OCI-M2 (cell line): ENCODE data around the gene WIPF1.

ENCODE experiments used
- DNase-seq: peaks from one replicate; lab custom pipeline; 2025; ENCODE audit not compliant: unreplicated experiment; lab: John Stamatoyannopoulos, UW

The WIPF1 gene

DNA sequence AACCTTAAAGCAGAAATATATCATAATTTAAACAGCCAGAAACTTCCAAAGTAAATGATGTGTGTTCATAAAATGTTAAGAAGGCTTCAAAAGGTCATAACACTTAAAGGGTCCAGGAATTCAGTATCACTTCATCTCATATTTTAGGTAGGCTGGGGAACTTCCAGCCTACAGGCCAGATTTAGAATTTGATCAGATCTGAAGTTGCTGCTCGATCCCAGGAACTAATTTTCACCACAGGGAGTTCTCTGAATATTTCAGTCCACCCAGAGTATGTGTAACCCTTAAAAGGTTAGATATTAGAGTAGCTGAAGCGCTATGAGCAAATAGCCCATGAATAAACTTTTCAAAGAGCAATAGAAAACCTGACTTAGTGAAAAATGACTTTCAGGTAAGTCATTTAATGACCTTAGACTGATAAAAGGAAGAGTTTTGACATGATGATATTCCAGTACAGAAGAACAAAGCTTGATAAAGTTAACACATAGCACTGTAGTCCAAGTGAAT lies 1.7 kb downstream of the WIPF1 start:
- no peak for DNase-seq

DNA sequence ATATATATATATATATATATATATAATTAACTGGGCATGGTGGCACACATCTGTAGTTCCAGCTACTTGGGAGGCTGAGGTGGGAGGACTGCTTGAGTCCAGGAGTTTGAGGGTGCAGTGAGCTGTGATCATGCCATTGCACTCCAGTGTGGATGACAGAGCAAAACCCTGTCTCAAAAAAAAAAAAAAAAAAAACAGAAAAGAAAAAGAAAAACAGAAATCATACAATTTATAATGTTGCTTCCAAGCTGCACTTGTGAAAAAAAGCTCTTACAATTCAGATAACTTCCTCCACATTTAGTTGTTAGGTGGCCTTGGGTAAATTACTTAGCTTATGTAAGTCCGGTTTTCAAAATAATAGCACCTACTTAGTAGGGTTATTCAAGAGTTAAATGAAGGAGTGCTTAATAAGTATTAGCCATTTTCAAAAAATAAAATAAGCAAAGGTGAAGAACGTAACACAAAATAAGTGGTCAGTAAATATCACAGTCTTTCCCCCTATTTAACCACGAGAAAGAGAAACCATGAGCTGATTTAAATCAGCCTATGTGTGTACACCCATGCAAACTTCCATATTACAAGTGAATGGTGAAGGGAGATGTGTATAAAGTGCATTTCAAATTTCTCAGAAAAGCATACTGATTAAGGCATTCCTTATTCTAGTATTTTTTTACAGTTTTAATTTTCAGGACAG lies 2.3 kb downstream of the WIPF1 start:
- no peak for DNase-seq

DNA sequence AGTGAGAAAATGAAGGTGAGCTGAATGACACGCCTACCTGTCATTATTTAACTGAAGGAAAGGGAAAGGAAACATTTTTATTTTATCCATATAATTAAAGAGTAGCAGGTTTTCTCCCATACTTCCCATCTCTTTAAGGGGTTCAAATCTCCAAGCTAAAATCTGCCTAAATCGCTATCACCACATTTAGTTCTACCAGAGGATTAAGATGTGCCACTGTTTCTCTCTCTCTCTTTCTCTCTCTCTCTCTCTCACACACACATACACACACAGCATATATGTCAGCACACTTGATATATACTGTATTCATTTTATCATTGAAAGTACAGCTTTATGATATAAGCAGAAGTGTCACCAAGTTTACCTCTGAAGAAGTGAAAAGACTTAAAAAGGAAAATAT lies 3.1 kb downstream of the WIPF1 start:
- DNase-seq, result no peak

DNA sequence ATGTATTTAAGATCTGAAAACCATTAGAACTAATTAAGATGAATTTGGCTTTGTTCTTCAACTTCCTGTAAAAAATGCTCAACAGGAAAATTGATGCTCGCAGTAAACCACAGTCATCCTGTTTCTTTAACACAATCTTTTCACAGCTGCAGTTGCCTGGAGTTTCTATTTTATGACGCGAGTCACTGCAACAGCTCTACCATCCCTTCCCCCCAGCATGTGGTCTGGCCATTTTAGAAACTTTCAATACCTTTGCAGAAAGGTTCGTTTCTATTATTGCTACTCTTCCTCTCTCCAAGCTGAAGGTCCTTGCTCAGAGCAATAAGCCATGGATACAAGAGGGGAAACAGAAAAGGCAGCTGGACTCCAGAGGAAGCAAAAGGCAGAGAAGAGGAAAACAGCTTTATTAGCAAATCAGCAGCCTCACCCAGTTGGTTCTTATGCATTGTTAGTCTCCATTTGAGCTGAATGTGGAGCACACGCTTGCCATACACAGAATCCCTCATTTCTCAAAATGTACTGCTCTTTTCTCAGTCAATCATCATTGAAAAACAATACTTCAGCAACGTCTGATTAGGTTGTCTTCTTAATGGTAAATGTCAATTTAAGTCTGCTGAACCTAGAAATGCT lies 3.9 kb downstream of the WIPF1 start:
- no peak for DNase-seq

DNA sequence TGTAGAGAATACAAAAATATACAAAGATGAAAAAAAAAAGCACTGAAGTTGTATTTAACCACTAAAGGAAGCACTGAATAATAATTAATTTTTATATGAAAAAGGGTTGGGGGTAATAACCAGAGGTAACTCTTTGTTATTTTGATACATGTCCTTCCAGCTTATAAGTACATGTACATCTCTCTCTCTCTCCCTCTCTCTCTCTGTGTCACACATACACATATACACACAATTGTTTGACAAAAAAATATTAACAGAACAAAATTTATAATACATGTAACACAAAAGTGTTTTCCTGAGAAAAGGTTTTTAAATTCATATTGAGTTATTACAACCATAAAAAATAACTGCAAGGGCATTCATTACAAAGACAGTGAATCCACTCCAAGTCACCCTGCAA lies 4.6 kb downstream of the WIPF1 start:
- DNase-seq, result no peak

DNA sequence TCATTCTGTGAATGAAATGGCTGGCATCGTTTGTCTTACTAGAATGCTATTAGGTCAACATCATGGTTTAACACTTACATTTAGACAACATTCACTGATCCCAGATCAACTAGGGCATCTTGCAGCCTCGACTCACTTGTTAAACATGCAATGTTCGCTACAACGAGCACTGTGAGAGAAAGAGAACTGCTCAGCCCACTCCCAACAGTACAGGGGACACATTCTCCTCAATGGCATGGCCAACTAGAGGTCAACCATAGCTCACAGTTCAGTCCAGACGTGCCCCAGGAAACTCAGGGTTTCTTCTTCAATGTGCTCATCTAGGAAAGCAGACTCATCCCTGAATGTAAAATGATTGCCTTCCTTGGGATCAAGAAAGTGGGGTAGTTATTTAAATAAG lies 5.9 kb downstream of the WIPF1 start:
- no peak for DNase-seq

DNA sequence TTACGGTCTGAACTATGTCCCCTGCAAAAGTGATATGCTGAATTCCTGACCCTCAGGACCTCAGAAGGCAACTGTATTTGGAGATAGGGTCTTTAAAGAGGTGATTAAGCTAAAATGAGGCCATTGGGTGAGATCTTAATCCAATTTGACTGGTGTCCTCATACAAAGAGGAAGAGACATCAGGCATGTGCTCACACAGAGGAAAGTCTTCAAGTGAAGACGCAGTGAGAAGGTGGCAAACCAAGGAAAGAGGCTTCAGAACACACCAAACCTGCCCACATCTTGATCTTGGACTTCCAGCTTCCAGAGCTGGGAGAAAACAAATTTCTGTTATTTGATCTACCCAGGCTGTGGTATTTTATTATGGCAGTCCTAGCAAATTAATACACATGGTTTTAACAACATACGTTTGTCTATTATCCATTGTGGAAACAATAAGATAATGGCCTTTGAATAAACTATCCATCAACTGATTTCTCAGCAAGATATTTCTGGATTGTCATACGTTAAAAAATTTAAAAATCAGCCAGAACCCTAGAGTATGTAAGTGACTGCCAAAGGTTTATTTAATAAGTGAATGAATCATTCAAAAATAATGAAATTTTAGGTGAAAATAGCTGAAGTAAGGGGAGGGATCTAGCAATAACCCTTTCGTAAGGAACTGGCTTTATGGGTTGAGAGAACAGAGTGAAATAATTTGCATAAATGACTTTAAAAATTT lies 6.5 kb downstream of the WIPF1 start:
- DNase-seq, result no peak

DNA sequence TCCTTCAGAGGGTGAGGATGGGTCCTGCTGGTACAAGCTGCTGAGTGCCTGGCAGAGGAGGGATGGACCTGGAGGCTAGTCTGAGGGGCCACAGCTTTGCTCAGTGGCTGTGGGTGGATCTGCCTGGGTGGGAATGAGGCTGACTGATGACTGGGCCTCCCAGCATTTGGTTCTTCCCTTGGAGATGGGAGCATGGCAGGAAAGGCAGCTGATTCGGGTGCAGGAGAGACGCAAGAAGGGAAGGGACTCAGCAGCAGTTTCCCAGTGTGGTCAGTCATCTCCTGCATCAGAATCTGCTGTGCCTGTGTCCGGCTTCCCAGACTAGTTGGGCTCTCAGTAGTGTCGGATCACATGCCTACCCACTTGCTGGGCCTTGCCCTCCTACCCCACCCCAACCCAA lies 7.3 kb downstream of the WIPF1 start:
- DNase-seq, result no peak

DNA sequence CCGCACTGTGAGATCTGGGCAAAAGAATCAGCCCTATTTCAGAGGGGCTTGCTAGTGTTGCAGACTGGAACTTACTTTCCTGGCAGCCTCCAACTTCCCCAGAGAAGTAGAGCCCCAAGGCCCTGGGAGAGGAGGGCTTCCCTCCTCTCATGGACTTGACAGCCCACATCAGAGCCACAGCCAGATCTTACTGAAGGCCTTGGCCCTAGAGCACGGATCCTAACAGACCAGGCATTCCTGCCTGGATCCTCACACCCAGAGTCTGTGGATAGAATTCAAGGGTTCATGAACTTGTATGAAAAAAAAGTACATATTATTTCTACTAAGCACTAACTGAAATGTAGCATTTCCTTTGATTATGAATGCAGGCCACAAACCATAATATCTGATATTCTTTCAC lies 8.3 kb downstream of the WIPF1 start:
- DNase-seq, result no peak

DNA sequence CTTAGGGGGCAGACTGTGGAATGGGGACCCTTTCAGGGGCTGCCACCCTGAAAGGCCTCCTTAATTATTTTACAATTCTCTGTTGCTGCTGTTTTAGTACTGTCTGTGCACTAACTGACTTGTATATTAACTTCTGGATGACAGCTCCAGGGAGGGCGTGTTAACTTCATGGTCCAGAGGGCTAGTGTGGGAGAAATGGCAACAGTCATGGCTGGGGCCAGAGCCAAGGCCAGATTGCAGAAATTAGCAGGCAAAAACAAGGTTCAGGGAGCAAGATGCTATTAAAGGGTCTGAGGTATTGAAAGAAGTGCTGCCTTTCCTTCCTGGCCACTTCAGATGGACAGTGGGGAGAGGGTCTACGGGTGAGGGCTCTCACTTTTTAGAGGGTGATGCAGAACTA lies 9.1 kb downstream of the WIPF1 start:
- no peak for DNase-seq

DNA sequence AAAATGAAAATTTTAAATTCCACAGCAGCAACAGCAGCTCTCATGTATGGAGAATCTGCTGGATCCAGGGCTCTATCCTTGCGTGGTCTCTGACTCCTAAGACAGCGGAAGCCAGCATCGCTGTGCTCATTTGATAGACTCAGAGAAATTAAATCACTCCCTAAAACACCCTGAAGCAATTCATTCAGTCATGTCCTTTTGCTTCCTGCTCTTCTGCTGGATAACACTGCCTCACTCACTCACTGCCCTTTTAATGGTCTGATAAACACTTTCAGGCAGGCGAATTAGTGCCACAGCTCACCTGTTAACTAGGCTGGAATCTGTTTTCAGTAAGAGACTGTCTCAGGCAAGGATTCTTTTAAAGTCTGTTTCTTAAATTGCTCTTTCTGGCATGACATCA lies 10.0 kb downstream of the WIPF1 start:
- DNase-seq, result no peak

DNA sequence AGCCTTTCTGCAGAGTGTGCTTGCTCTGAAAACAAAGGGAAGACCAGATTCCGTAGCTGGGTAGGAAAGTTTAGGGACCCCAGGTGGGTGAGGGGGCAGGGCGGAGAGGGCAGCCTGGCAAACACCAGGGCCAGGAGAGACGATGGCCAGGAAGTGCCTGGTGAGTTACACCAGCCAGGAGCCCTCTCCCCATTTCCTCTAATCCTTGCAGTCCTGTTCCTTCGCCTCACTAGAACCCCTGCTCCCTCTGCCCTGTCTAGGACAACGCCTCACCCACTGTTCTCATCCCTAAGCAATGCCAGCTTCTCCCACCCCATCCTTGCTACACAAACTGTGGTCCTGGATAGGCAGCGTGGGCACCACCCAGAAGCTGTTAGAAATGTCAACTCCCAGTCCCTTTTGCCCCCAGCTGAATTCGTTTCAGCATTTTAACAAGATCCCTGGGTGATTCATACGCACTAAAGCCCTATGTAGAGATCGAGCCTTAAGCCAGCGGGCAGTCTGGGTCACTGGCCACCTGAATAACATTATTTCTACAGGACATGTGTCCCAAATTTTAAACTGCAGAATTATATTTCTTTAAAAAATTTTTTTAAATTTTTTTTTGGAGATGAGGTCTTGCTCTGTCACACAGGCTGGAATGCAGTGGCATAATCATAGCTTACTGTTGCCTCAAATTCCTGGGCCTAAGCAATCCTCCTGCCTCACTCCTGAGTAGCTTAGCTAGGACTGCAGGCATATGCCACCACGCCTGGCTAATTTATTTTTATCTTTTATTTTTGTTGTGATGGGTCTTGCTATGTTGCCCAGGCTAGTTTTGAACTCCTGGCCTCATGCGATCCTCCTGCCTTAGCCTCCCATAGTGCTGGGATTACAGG lies 10.9 kb downstream of the WIPF1 start:
- no peak for DNase-seq

DNA sequence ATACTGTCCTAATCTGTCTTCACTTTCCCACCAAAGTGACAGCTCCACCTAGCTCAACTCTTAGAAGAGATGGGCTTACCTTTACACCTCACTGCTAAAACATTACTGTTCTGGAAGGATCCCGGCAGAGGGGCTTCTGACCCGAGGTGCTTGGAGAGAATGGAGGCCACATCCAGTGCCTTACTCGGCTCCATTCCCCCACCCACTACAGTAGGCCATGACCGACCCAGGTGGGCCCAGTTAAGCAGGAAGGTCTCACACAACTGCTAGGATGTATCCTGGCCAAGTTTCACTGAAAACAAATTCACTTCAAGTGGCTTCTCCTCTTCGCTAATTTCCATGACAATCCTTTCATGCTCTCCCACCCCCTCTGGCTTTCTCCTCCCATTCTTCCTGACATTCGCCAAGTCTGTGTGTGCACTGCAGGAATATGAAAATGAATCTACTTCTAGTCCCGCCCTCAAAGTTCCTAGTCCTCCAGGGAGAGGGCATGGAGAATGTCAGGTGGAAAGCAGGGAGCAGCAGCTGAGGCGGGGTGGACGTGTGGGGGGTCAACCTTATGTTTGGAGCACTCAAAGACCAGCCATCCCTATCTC lies 11.8 kb downstream of the WIPF1 start:
- DNase-seq, result no peak

DNA sequence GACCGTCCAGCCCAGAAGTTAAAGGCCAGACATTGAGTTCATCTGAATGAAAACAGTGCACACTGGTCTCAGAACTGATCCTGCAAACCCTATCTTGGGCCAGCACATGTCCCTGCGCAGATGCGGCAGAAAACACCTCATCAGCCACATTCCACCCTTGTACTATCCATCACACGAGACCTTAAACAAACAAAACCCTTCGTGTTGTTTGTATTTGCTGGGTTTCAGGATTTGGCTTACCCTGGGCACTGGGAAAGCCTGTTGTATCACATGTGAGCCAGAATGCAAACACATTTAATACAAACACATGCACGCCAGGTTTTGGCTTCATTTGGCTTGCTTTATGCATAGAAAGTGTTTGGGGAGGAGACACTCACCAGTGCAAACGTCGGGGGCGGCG lies 12.5 kb downstream of the WIPF1 start:
- no peak for DNase-seq

DNA sequence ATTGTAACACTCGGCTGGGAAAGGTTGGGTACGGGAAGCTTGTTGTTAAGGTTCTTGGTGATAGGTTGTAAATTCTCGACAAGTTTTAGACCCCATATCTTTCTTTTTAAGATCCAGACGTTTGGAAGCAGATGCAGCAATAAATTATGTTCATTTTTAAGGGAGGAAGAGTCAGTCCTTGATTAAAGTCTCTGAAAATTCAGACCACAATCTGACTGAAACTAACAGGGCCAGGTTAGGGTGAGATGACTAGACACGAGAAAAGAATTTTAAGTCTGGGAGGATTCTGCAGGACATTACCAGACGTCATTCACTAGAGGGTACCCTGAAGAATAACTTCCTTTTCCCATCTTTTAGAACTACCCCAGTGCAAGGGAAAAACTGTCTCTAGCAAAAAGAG lies 16.1 kb downstream of the WIPF1 start:
- DNase-seq, result no peak

DNA sequence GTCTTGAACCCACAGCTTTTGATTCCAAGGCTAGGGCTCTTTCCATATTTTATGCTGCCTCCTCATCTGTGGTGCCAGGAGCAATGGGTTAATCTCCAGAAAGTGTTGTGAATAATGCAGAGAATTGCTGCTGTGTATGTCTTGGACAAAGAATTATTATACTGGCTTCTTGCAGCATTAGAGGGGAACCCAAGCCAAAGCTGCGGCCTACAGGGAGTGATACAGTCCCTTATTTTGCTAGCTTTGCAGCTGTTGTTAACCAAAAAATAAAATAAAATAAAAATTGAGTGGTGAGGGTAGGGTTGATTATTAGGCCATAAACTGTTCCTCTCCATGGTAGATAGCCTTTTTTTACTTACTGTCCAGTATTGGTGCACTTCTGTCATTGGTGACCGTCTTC lies 16.7 kb downstream of the WIPF1 start:
- DNase-seq, result no peak

DNA sequence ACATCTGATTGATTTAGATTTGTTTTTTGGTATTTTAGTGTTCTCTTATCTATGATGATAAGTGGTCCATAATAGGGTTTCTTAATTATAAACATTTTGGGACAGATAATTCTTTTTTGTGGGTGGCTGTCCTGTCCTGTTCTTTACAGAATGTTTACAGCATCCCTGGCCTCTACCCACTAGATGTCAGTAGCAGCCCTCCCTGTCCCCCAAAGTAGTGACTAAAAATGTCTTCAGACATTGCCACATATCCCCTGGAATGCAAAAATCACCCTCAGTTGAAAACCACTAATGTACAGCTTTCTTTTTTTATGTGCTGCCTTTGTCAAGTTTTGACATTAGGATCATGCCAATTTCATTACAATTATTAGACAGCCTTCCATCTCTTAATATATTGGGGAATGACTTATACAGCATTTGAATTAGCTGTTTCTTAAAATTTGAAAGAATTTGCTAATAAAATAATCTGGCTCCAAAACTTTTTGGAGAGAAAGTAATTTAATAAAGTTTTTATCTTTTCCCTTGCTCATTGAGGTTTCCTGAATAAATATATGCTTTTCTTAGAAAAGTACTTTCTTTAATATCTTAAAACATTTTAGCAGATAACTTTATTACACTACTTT lies 19.5 kb downstream of the WIPF1 start:
- DNase-seq, result no peak

DNA sequence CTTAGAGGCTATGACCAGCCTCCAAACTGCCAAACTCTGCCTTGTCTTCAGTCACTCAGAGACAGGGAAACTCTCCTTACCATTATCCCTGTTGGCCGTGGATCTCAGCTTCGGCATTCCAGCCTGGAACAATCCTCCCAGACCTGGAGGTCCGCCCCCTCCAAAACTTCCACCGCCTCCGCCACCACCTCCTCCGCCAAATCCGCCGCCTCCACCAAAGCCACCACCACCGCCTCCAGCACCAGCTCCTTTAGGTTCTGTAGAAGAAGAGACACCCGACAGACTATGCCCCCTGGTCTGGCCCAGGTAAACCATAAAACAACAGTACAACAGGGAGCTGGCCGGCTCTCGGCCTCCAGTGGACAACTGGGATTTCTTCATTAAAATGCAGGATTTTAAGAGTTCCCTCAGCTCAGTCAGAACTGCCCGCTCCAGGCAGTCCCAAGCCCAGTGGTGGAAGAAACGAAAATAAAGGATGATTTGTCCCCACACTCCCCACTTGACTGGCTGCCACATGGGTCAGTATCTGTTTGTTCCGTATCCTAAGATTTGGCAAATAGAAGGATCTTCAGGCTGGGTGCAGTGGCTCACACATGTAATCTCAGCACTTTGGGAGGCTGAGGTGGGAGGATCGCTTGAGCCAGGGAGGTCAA lies 22.4 kb downstream of the WIPF1 start:
- DNase-seq, result no peak

DNA sequence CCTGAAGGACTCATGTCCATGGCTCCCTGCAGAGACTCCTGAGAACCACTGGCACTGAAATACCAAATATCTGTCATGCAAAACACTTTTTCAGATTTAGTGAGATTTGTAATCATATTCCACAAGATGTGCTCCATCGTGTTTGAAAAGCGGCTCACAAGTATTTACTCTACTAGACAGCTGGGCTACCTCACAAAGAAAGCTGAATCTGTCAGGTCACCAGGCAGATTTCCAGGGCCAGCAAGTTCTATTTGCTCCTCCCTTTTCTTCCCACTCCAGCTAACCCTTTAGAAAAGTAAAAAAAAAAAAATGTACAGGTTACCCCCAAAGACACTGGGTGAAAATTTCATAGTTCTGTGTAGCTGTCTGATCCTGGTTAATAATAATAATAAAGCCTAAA lies 22.9 kb downstream of the WIPF1 start:
- no peak for DNase-seq

DNA sequence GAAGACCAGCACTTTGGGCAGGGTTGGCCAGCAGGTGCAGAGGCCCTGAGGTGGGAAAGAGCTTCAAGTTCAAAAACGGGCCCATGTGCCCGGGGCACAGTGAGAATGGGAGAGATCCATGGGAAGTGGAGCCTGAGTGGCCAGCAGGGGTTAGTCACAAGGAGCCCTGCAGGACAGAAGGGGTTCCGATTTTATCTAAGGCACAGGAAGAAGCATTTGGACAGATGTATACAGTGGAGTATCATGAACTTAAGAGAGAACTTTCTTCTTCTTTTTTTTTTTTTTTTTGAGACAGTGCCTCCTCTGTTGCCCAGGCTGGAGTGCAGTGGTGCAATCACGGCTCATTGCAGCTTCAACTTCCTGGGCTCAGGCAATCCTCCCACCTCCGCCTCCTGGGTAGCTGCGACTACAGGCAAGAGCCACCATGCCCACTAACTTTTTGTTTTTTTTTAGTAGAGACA lies 24.0 kb downstream of the WIPF1 start:
- no peak for DNase-seq
